NCI-H2029 treated with DMSO at 0.1 percent for 48 hours (cell line): ENCODE measurements around the gene ZNF358.

Source experiments
- DNase-seq: peaks from one replicate; lab custom pipeline; 2025; lab: John Stamatoyannopoulos, UW

Gene ZNF358

GRCh38 chr19:7489609-7490044 is 26.3 kb upstream of the ZNF358 start:
- no peak for DNase-seq

GRCh38 chr19:7492142-7492541 is 23.8 kb upstream of the ZNF358 start:
- no peak for DNase-seq

- no peak for DNase-seq
Observed at GRCh38 chr19:7492558-7492957, 23.3 kb upstream of the ZNF358 start.

GRCh38 chr19:7494416-7495098 is 21.3 kb upstream of the ZNF358 start:
- DNase-seq = no peak

- no peak for DNase-seq
Observed at GRCh38 chr19:7497292-7497691, 18.6 kb upstream of the ZNF358 start.

- DNase-seq = peak; percentile 9
Observed at GRCh38 chr19:7500811-7501450, 15.0 kb upstream of the ZNF358 start.

GRCh38 chr19:7502552-7502951 is 13.4 kb upstream of the ZNF358 start:
- DNase-seq = no peak

GRCh38 chr19:7504684-7505083 is 11.2 kb upstream of the ZNF358 start:
- DNase-seq = no peak

GRCh38 chr19:7505288-7505681 is 10.6 kb upstream of the ZNF358 start:
- peak; percentile 38 for DNase-seq

- no peak for DNase-seq
Observed at GRCh38 chr19:7505682-7506384, 10.1 kb upstream of the ZNF358 start.

- peak; percentile 94 for DNase-seq
Observed at GRCh38 chr19:7506385-7507328, 9.2 kb upstream of the ZNF358 start.

- DNase-seq = peak; percentile 23
Observed at GRCh38 chr19:7507884-7508283, 8.0 kb upstream of the ZNF358 start.

- DNase-seq = no peak
Observed at GRCh38 chr19:7509625-7510024, 6.3 kb upstream of the ZNF358 start.

GRCh38 chr19:7512400-7512851 is 3.5 kb upstream of the ZNF358 start:
- no peak for DNase-seq

- DNase-seq = no peak
Observed at GRCh38 chr19:7513809-7514642, 1.9 kb upstream of the ZNF358 start.

- no peak for DNase-seq
Observed at GRCh38 chr19:7515110-7515644, 726 bp upstream of the ZNF358 start.

- DNase-seq = no peak
Observed at GRCh38 chr19:7516333-7516732, 430 bp downstream of the ZNF358 start.

GRCh38 chr19:7516878-7517277 is 975 bp downstream of the ZNF358 start:
- no peak for DNase-seq

GRCh38 chr19:7519361-7520130 is 3.6 kb downstream of the ZNF358 start:
- DNase-seq = no peak
